Measurements from ENCODE around the gene RIMKLA. TPM values are rescaled to one million over a fixed set of nuclear protein-coding genes. Genes with fewer than 3 reads are reported as not detected.

Gene RIMKLA
- total and polyA plus RNA-seq, 2 experiments from 2014 or later: 4.1 to 6.6 TPM

DNA sequence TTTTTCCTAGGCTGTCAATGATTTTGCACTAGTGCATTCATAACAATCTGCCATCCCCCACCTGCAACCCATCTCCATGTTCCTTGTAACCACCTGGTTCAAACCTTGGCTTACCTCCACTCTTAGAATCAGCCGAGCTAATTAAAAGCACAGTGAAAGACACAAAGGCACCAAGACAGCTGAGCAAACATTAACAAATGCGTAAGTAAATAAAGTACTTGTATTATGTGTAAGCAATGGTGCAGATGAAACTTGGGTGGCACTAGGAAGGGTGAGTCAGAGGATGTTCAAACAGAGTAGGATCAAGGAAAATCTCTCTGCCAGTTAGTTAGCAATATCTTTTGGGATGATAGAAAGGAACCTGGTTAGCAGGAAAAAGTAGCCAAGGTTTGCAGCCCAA is 40.5 kb upstream of the RIMKLA start:
- Mint-ChIP-seq H3K27me3 (ENCODE audit: insufficient read depth, low read depth, poor library complexity) (peaks cover 9% of the 10 kb centered on the region), H3K4me1 (peaks cover 30% of the 10 kb centered on the region), H3K4me3 (no peak overlapping the region), H3K27ac (no peak overlapping the region; the same call in 1 of the 2 replicates), H3K9me3 (no peaks in the 10 kb centered on the region; the same call in 2 of the 3 replicates), H3K36me3 (ENCODE audit: low read depth) (no peaks in the 10 kb centered on the region; the same call in 2 of the 3 replicates)
- peak overlapping the region; percentile 34; the same call in 1 of the 2 replicates for H3K4me2 ChIP-seq
- DNase-seq (ENCODE audit: low spot score) (peak; percentile 26), ATAC-seq (no peak)
- H3K79me2 ChIP-seq (replicated peaks; ENCODE audit: insufficient read depth): no peaks in the 10 kb centered on the region
- no peaks in the 10 kb centered on the region for H3K36me3 ChIP-seq (ENCODE audit: insufficient read depth)
- H3K4me3 ChIP-seq: no peak overlapping the region
- TF ChIP-seq, protein P1, sequence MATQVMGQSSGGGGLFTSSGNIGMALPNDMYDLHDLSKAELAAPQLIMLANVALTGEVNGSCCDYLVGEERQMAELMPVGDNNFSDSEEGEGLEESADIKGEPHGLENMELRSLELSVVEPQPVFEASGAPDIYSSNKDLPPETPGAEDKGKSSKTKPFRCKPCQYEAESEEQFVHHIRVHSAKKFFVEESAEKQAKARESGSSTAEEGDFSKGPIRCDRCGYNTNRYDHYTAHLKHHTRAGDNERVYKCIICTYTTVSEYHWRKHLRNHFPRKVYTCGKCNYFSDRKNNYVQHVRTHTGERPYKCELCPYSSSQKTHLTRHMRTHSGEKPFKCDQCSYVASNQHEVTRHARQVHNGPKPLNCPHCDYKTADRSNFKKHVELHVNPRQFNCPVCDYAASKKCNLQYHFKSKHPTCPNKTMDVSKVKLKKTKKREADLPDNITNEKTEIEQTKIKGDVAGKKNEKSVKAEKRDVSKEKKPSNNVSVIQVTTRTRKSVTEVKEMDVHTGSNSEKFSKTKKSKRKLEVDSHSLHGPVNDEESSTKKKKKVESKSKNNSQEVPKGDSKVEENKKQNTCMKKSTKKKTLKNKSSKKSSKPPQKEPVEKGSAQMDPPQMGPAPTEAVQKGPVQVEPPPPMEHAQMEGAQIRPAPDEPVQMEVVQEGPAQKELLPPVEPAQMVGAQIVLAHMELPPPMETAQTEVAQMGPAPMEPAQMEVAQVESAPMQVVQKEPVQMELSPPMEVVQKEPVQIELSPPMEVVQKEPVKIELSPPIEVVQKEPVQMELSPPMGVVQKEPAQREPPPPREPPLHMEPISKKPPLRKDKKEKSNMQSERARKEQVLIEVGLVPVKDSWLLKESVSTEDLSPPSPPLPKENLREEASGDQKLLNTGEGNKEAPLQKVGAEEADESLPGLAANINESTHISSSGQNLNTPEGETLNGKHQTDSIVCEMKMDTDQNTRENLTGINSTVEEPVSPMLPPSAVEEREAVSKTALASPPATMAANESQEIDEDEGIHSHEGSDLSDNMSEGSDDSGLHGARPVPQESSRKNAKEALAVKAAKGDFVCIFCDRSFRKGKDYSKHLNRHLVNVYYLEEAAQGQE (IDR thresholded peaks at IDR 0.05; ENCODE audit: unreplicated experiment): no peak
- no peak for TF ChIP-seq STAT1 (IDR thresholded peaks at IDR 0.05; ENCODE audit: unreplicated experiment)
- TF ChIP-seq, protein P2, sequence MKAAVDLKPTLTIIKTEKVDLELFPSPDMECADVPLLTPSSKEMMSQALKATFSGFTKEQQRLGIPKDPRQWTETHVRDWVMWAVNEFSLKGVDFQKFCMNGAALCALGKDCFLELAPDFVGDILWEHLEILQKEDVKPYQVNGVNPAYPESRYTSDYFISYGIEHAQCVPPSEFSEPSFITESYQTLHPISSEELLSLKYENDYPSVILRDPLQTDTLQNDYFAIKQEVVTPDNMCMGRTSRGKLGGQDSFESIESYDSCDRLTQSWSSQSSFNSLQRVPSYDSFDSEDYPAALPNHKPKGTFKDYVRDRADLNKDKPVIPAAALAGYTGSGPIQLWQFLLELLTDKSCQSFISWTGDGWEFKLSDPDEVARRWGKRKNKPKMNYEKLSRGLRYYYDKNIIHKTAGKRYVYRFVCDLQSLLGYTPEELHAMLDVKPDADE (IDR thresholded peaks at IDR 0.05): no peak
- TF ChIP-seq JUNB (IDR thresholded peaks at IDR 0.05; ENCODE audit: unreplicated experiment): no peak
- TF ChIP-seq POLR2AphosphoS5 (IDR thresholded peaks at IDR 0.05; ENCODE audit: low read depth): no peak
- TF ChIP-seq, protein P3, sequence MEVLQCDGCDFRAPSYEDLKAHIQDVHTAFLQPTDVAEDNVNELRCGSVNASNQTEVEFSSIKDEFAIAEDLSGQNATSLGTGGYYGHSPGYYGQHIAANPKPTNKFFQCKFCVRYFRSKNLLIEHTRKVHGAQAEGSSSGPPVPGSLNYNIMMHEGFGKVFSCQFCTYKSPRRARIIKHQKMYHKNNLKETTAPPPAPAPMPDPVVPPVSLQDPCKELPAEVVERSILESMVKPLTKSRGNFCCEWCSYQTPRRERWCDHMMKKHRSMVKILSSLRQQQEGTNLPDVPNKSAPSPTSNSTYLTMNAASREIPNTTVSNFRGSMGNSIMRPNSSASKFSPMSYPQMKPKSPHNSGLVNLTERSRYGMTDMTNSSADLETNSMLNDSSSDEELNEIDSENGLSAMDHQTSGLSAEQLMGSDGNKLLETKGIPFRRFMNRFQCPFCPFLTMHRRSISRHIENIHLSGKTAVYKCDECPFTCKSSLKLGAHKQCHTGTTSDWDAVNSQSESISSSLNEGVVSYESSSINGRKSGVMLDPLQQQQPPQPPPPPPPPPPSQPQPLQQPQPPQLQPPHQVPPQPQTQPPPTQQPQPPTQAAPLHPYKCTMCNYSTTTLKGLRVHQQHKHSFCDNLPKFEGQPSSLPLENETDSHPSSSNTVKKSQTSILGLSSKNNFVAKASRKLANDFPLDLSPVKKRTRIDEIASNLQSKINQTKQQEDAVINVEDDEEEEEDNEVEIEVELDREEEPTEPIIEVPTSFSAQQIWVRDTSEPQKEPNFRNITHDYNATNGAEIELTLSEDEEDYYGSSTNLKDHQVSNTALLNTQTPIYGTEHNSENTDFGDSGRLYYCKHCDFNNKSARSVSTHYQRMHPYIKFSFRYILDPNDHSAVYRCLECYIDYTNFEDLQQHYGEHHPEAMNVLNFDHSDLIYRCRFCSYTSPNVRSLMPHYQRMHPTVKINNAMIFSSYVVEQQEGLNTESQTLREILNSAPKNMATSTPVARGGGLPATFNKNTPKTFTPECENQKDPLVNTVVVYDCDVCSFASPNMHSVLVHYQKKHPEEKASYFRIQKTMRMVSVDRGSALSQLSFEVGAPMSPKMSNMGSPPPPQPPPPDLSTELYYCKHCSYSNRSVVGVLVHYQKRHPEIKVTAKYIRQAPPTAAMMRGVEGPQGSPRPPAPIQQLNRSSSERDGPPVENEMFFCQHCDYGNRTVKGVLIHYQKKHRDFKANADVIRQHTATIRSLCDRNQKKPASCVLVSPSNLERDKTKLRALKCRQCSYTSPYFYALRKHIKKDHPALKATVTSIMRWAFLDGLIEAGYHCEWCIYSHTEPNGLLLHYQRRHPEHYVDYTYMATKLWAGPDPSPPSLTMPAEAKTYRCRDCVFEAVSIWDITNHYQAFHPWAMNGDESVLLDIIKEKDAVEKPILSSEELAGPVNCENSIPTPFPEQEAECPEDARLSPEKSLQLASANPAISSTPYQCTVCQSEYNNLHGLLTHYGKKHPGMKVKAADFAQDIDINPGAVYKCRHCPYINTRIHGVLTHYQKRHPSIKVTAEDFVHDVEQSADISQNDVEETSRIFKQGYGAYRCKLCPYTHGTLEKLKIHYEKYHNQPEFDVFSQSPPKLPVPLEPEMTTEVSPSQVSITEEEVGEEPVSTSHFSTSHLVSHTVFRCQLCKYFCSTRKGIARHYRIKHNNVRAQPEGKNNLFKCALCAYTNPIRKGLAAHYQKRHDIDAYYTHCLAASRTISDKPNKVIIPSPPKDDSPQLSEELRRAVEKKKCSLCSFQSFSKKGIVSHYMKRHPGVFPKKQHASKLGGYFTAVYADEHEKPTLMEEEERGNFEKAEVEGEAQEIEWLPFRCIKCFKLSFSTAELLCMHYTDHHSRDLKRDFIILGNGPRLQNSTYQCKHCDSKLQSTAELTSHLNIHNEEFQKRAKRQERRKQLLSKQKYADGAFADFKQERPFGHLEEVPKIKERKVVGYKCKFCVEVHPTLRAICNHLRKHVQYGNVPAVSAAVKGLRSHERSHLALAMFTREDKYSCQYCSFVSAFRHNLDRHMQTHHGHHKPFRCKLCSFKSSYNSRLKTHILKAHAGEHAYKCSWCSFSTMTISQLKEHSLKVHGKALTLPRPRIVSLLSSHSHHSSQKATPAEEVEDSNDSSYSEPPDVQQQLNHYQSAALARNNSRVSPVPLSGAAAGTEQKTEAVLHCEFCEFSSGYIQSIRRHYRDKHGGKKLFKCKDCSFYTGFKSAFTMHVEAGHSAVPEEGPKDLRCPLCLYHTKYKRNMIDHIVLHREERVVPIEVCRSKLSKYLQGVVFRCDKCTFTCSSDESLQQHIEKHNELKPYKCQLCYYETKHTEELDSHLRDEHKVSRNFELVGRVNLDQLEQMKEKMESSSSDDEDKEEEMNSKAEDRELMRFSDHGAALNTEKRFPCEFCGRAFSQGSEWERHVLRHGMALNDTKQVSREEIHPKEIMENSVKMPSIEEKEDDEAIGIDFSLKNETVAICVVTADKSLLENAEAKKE (CRISPR knock-in tag; IDR thresholded peaks at IDR 0.05): no peak
- TF ChIP-seq ZNF114 (CRISPR knock-in tag; IDR thresholded peaks at IDR 0.05): no peak
- TF ChIP-seq, protein P4, sequence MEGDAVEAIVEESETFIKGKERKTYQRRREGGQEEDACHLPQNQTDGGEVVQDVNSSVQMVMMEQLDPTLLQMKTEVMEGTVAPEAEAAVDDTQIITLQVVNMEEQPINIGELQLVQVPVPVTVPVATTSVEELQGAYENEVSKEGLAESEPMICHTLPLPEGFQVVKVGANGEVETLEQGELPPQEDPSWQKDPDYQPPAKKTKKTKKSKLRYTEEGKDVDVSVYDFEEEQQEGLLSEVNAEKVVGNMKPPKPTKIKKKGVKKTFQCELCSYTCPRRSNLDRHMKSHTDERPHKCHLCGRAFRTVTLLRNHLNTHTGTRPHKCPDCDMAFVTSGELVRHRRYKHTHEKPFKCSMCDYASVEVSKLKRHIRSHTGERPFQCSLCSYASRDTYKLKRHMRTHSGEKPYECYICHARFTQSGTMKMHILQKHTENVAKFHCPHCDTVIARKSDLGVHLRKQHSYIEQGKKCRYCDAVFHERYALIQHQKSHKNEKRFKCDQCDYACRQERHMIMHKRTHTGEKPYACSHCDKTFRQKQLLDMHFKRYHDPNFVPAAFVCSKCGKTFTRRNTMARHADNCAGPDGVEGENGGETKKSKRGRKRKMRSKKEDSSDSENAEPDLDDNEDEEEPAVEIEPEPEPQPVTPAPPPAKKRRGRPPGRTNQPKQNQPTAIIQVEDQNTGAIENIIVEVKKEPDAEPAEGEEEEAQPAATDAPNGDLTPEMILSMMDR (conservative IDR thresholded peaks at IDR 0.05; ENCODE audit: low read depth in 2 of 2): no peak
- no peak for TF ChIP-seq EZH2 (IDR thresholded peaks at IDR 0.05; ENCODE audit: low read depth, unreplicated experiment)
- TF ChIP-seq ZNF331 (CRISPR knock-in tag; IDR thresholded peaks at IDR 0.05; ENCODE audit: low read depth): no peak
- H3K27me3 ChIP-seq (ENCODE audit: insufficient read depth): no peaks in the 10 kb centered on the region
- H3F3A ChIP-seq (replicated peaks; ENCODE audit: low read depth): 0 out of 2 replicates have a peak, but pooled peaks cover 6% of the 10 kb centered on the region
- no peaks in the 10 kb centered on the region for H3K9me2 ChIP-seq (ENCODE audit: insufficient read depth)
- H3K27ac ChIP-seq (ENCODE audit: low read depth): peak overlapping the region; percentile 28; the same call in 1 of the 2 replicates
- no peaks in the 10 kb centered on the region for H4K20me1 ChIP-seq (replicated peaks; ENCODE audit: insufficient read depth)
- peaks cover 34% of the 10 kb centered on the region for H3K4me1 ChIP-seq (ENCODE audit: insufficient read depth)
- no peak overlapping the region for H2AFZ ChIP-seq

All from GM23338 (cell line).